Liver (tissue), 9 donors: ENCODE results near the gene GALNT17. TPM values are rescaled to one million over a fixed set of nuclear protein-coding genes. Genes with fewer than 3 reads are reported as not detected.

Experiments used
- DNase-seq: peaks from one replicate; pipeline ENCODE4 v3.0.0-alpha.2; 2017; ENCODE audit warnings: low spot score
- H3K27ac ChIP-seq, 2 donors: one replicate each; pipeline ENCODE4 v1.7.0; 2013; ENCODE audit warnings: inconsistent platforms in 2 of 2, low read length in 2 of 2, control low read depth in 1 of 2, low read depth in 1 of 2, mild to moderate bottlenecking in 1 of 2
- H3K27me3 ChIP-seq, 4 donors: one replicate each; pipeline versions ENCODE4 v1.6.1 to v1.7.0; 2013; ENCODE audit warnings: low read length in 3 of 4, inconsistent platforms in 1 of 4, mild to moderate bottlenecking in 1 of 4, moderate library complexity in 1 of 4; ENCODE audit not compliant: control insufficient read depth in 4 of 4, insufficient read depth in 4 of 4
- H3K36me3 ChIP-seq, 4 donors: one replicate each; pipeline versions ENCODE4 v1.6.1 to v1.7.0; 2013; ENCODE audit warnings: low read length in 3 of 4, mild to moderate bottlenecking in 3 of 4, low read depth in 1 of 4, moderate library complexity in 1 of 4; ENCODE audit not compliant: control insufficient read depth in 4 of 4, insufficient read depth in 3 of 4
- H3K4me1 ChIP-seq, 4 donors: one replicate each; pipeline versions ENCODE4 v1.6.1 to v1.7.0; 2013; ENCODE audit warnings: low read length in 3 of 4, mild to moderate bottlenecking in 3 of 4, moderate library complexity in 1 of 4; ENCODE audit not compliant: control insufficient read depth in 4 of 4, insufficient read depth in 4 of 4
- H3K4me3 ChIP-seq, 3 donors: one replicate each; pipeline versions ENCODE4 v1.6.1 to v1.7.0; 2013; ENCODE audit warnings: low read length in 3 of 3, control low read depth in 1 of 3, low read depth in 1 of 3, mild to moderate bottlenecking in 1 of 3
- H3K9ac ChIP-seq, 2 donors: one replicate each; pipeline ENCODE4 v1.7.0; 2013; ENCODE audit warnings: low read length in 2 of 2, mild to moderate bottlenecking in 2 of 2, moderate library complexity in 2 of 2, control low read depth in 1 of 2, low read depth in 1 of 2
- H3K9me3 ChIP-seq, 4 donors: one replicate each; pipeline versions ENCODE4 v1.6.1 to v1.7.0; 2013; ENCODE audit warnings: low read length in 3 of 4; ENCODE audit not compliant: control insufficient read depth in 4 of 4
- ATF3 ChIP-seq: IDR thresholded peaks from 2 replicates; pipeline ENCODE4 v1.6.1; 2016; ENCODE audit warnings: antibody characterized with exemption
- CTCF ChIP-seq: fragments of 150-350 bp; IDR thresholded peaks from 2 replicates; pipeline ENCODE4 v1.5.1; 2017; ENCODE audit warnings: improper control_type of control experiment, low read depth, low read length; ENCODE audit not compliant: missing input control
- EGR1 ChIP-seq, 2 donors: IDR thresholded peaks; 2 replicates each; pipeline ENCODE4 v1.6.1; 2016 to 2018; ENCODE audit warnings: antibody characterized with exemption in 2 of 2, low read depth in 2 of 2
- FOXA1 ChIP-seq: IDR thresholded peaks from 2 replicates; pipeline ENCODE4 v1.6.1; 2016; ENCODE audit warnings: antibody characterized with exemption
- FOXA2 ChIP-seq: IDR thresholded peaks from 2 replicates; pipeline ENCODE4 v1.6.1; 2016; ENCODE audit warnings: antibody characterized with exemption
- GABPA ChIP-seq, 2 donors: IDR thresholded peaks in 1 of 2; conservative IDR thresholded peaks in 1 of 2; 2 replicates each; pipeline ENCODE4 v1.6.1; 2016; ENCODE audit warnings: antibody characterized with exemption in 2 of 2, mild to moderate bottlenecking in 1 of 2, moderate library complexity in 1 of 2
- HNF4A ChIP-seq, 2 donors: conservative IDR thresholded peaks; 2 replicates each; pipeline ENCODE4 v1.6.1; 2016; ENCODE audit warnings: antibody characterized with exemption in 2 of 2, mild to moderate bottlenecking in 2 of 2
- JUND ChIP-seq, 2 donors: IDR thresholded peaks; 2 replicates each; pipeline ENCODE4 v1.6.1; 2016; ENCODE audit warnings: antibody characterized with exemption in 2 of 2
- NR2F2 ChIP-seq: IDR thresholded peaks from 2 replicates; pipeline ENCODE4 v1.6.1; 2016; ENCODE audit warnings: antibody characterized with exemption
- RAD21 ChIP-seq, 2 donors: IDR thresholded peaks; 2 replicates each; pipeline ENCODE4 v1.6.1; 2016; ENCODE audit warnings: antibody characterized with exemption in 2 of 2, mild to moderate bottlenecking in 2 of 2
- RXRA ChIP-seq, 2 donors: IDR thresholded peaks; 2 replicates each; pipeline ENCODE4 v1.6.1; 2017 to 2018; ENCODE audit warnings: antibody characterized with exemption in 2 of 2, mild to moderate bottlenecking in 1 of 2
- TAF1 ChIP-seq: conservative IDR thresholded peaks from 2 replicates; pipeline ENCODE4 v1.6.1; 2016; ENCODE audit warnings: antibody characterized with exemption, mild to moderate bottlenecking
- YY1 ChIP-seq: IDR thresholded peaks from 2 replicates; pipeline ENCODE4 v1.6.1; 2016; ENCODE audit warnings: antibody characterized with exemption, mild to moderate bottlenecking
- ZBTB33 ChIP-seq: IDR thresholded peaks from 2 replicates; pipeline ENCODE4 v1.6.1; 2016; ENCODE audit warnings: antibody characterized with exemption
- WGBS: extraction: QIAGEN DNeasy Blood & Tissue Kit; methylation state at CpG from one replicate; pipeline ENCODE4 v1.1.7; 2013; 5-methylcytosine and 5-hydroxymethylcytosine counted together
- polyA plus RNA-seq, 2 donors: library from polyadenylated mRNA; stranded (reverse) in 1 of 2; unstranded in 1 of 2; fragments of 200-250 nt in 1 of 2; fragments of >200 nt in 1 of 2; fragmentation: Nextera tagmentation in 1 of 2; extraction: Ambion mirVana in 1 of 2; gene quantifications; one replicate each; pipeline versions ENCODE4 v1.2.1 to v1.2.3, GENCODE V29; 2013 to 2015
- total RNA-seq, 2 donors: library from RNA; depleted of rRNA; stranded (reverse); fragments of >200 nt; gene quantifications; one replicate each; pipeline ENCODE4 v1.2.3, GENCODE V29; 2014
- TF ChIP-seq, protein P1 (sequence below): IDR thresholded peaks from 2 replicates; pipeline ENCODE4 v1.6.1; 2016; ENCODE audit warnings: antibody characterized with exemption, mild to moderate bottlenecking
- donor health status: healthy.
- donor health status: healthy.
- donor health status: healthy.
- donor health status: healthy.
- donor health status: healthy.

The GALNT17 gene
- total and polyA plus RNA-seq, 4 donors: 0.10 to 0.42 (median 0.37) TPM; not detected in 1

- TF ChIP-seq GABPA (IDR thresholded peaks at IDR 0.05 in 1 of 2, conservative IDR thresholded peaks at IDR 0.05 in 1 of 2): no peak
- TF ChIP-seq CTCF: no peak
These were observed 518.9 kb downstream of the GALNT17 start (continued) for GRCh38 chr7:71650653-71651337.

- 76% methylated on average over 8 of the region's 8 CpGs for WGBS
- TF ChIP-seq ZBTB33: no peak
- TF ChIP-seq FOXA2: no peak
- TF ChIP-seq RAD21 (IDR thresholded peaks at IDR 0.05): no peak
- no peak for TF ChIP-seq TAF1
- TF ChIP-seq ATF3: no peak
- no peak for TF ChIP-seq YY1
- no peak for TF ChIP-seq RXRA (IDR thresholded peaks at IDR 0.05)
- no peak for TF ChIP-seq EGR1 (IDR thresholded peaks at IDR 0.05; ENCODE audit: low read depth in 2 of 2)
- no peak for TF ChIP-seq NR2F2
- TF ChIP-seq JUND (IDR thresholded peaks at IDR 0.05): no peak
- no peak for TF ChIP-seq CTCF
- no peak for TF ChIP-seq HNF4A (conservative IDR thresholded peaks at IDR 0.05)
- no peak for TF ChIP-seq GABPA (IDR thresholded peaks at IDR 0.05 in 1 of 2, conservative IDR thresholded peaks at IDR 0.05 in 1 of 2)
- no peak for TF ChIP-seq FOXA1
- TF ChIP-seq, protein P1, sequence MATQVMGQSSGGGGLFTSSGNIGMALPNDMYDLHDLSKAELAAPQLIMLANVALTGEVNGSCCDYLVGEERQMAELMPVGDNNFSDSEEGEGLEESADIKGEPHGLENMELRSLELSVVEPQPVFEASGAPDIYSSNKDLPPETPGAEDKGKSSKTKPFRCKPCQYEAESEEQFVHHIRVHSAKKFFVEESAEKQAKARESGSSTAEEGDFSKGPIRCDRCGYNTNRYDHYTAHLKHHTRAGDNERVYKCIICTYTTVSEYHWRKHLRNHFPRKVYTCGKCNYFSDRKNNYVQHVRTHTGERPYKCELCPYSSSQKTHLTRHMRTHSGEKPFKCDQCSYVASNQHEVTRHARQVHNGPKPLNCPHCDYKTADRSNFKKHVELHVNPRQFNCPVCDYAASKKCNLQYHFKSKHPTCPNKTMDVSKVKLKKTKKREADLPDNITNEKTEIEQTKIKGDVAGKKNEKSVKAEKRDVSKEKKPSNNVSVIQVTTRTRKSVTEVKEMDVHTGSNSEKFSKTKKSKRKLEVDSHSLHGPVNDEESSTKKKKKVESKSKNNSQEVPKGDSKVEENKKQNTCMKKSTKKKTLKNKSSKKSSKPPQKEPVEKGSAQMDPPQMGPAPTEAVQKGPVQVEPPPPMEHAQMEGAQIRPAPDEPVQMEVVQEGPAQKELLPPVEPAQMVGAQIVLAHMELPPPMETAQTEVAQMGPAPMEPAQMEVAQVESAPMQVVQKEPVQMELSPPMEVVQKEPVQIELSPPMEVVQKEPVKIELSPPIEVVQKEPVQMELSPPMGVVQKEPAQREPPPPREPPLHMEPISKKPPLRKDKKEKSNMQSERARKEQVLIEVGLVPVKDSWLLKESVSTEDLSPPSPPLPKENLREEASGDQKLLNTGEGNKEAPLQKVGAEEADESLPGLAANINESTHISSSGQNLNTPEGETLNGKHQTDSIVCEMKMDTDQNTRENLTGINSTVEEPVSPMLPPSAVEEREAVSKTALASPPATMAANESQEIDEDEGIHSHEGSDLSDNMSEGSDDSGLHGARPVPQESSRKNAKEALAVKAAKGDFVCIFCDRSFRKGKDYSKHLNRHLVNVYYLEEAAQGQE: no peak
- Histone ChIP-seq H3K27me3 (no peaks in the 10 kb centered on the region), H3K4me3 (no peak overlapping the region), H3K4me1 (no peaks in the 10 kb centered on the region), H3K9ac (no peak overlapping the region), H3K9me3 (peaks cover 5 to 17% (median 15%) of the 10 kb centered on the region in 4 donors), H3K36me3 (peaks cover 0 to 2% (median 0%) of the 10 kb centered on the region in 4 donors), H3K27ac (no peak overlapping the region)
- DNase-seq: no peak
These were observed 520.6 kb downstream of the GALNT17 start for GRCh38 chr7:71652510-71652909.
